ENCODE measurements around the gene SDC3.

SDC3 gene

DNA sequence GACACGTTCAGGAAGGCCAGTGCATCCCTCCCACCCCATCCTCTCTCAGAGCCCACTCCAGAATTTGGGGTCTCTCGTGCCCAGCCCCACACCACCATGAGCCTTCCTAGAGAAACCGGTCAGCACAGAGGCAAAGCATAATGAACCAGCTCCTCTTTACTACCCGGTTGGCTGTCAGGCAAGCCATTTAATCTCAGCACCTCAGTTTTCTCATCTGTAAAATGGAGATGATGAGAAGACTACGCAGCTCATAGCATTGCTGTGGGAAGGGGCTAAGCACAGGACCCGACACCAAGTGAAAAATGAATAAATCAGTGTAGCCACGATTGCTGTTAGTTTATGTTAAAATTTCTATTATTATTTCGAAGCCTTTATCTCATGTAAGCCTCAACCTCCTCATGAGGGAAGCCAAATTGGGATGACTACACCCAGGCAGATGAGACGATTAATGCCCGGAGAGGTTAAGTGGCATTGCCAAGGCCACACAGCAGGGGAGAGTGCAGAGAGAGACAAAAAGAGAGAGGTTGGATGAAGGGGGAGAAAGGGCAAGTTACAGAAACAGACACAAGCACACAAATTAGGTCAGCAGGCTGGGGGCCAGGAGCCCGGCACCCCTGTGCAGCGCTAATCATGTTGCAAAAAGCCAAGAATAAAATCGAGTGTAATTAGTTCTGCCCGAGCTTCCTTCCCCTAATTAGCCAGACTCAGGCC is 25.7 kb downstream of the SDC3 start:
- H3K27ac Mint-ChIP-seq: no peak overlapping the region
- TF ChIP-seq, protein P1, sequence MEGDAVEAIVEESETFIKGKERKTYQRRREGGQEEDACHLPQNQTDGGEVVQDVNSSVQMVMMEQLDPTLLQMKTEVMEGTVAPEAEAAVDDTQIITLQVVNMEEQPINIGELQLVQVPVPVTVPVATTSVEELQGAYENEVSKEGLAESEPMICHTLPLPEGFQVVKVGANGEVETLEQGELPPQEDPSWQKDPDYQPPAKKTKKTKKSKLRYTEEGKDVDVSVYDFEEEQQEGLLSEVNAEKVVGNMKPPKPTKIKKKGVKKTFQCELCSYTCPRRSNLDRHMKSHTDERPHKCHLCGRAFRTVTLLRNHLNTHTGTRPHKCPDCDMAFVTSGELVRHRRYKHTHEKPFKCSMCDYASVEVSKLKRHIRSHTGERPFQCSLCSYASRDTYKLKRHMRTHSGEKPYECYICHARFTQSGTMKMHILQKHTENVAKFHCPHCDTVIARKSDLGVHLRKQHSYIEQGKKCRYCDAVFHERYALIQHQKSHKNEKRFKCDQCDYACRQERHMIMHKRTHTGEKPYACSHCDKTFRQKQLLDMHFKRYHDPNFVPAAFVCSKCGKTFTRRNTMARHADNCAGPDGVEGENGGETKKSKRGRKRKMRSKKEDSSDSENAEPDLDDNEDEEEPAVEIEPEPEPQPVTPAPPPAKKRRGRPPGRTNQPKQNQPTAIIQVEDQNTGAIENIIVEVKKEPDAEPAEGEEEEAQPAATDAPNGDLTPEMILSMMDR (IDR thresholded peaks at IDR 0.05): no peak
- H3K4me1 Mint-ChIP-seq: peaks cover 40% of the 10 kb centered on the region
- DNase-seq: no peak
- no peaks in the 10 kb centered on the region for H3K9me3 Mint-ChIP-seq
- peaks cover 8% of the 10 kb centered on the region for H3K27me3 Mint-ChIP-seq (ENCODE audit: low read depth, poor library complexity)
- no peak overlapping the region for H3K4me3 Mint-ChIP-seq
- H3K36me3 Mint-ChIP-seq (ENCODE audit: low read depth): no peaks in the 10 kb centered on the region

DNA sequence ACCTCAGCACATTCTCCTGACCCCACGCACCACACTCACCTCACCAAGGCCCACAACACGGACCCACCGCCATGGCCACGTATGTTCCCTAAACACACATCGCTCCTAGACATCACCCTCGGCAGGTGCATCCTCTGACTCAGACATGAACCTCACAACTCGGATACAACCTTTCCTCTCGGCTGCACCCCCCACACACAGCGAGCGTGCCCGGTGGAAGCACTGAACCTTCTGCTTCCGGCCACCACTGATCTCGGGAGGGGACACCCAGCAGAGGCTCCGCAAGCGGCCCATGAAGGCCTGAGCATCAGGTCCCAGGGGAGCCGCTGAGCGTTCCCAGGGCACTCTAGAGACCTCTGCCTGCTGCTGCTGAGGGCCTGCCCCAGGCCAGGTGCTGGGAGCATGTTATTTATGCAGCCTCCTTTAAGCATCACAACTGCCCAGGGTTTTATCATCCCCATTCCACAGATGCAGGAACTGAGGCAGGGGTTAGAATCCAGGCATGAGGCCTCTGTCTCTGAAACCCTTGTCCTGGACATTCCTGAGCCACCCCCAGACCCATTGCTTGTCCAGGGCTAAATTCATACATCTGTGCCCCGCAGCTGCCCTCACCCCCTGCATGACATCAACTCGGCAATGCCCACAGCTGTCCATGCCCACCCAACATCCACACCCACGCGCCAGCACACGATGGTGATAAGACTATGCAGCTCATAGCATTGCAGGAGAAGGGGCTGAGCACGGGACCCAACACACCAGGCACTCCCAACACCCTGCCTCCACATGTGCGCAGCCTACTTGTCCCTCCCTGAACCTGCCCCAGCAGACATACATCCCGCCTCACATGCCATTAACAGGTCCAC is 27.0 kb downstream of the SDC3 start:
- Mint-ChIP-seq H3K4me3 (no peak overlapping the region), H3K36me3 (ENCODE audit: low read depth) (no peaks in the 10 kb centered on the region), H3K9me3 (no peaks in the 10 kb centered on the region), H3K27me3 (ENCODE audit: low read depth, poor library complexity) (peaks cover 8% of the 10 kb centered on the region), H3K27ac (no peak overlapping the region), H3K4me1 (peaks cover 41% of the 10 kb centered on the region)
- TF ChIP-seq, protein P1 (IDR thresholded peaks at IDR 0.05): no peak
- no peak for DNase-seq

DNA sequence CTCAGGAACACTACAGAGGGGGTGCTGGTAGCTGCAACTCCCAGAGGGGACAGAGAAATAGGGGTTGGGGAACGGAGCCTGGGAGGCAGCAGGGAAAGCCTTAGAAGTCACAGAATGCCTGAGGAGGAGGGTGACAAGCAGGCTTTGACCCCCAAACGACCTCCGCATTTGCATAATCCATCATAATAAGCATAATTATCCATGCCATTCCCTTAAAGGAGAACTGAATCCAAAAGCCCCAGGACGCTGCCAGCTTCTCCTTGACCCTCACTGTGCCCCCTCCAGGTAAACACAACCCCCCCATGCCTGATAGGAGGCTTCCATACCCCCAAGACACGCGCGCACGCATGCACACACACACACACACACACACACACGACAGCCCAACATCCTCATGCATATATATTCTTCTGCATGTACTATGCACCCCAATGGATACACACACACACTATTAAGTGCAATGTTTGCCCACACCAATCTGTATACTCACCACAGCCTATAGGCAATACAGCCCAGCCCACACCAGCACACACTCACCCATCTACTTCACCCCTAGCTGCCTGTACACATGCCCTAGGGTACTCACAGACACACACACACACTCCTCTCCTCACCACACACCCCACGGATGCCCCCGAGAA is 27.8 kb downstream of the SDC3 start:
- no peak overlapping the region for H3K27ac Mint-ChIP-seq
- peaks cover 34% of the 10 kb centered on the region for H3K4me1 Mint-ChIP-seq
- peaks cover 6% of the 10 kb centered on the region for H3K27me3 Mint-ChIP-seq (ENCODE audit: low read depth, poor library complexity)
- H3K4me3 Mint-ChIP-seq: no peak overlapping the region
- TF ChIP-seq, protein P1 (IDR thresholded peaks at IDR 0.05): no peak
- H3K36me3 Mint-ChIP-seq (ENCODE audit: low read depth): no peaks in the 10 kb centered on the region
- DNase-seq: no peak
- no peaks in the 10 kb centered on the region for H3K9me3 Mint-ChIP-seq

DNA sequence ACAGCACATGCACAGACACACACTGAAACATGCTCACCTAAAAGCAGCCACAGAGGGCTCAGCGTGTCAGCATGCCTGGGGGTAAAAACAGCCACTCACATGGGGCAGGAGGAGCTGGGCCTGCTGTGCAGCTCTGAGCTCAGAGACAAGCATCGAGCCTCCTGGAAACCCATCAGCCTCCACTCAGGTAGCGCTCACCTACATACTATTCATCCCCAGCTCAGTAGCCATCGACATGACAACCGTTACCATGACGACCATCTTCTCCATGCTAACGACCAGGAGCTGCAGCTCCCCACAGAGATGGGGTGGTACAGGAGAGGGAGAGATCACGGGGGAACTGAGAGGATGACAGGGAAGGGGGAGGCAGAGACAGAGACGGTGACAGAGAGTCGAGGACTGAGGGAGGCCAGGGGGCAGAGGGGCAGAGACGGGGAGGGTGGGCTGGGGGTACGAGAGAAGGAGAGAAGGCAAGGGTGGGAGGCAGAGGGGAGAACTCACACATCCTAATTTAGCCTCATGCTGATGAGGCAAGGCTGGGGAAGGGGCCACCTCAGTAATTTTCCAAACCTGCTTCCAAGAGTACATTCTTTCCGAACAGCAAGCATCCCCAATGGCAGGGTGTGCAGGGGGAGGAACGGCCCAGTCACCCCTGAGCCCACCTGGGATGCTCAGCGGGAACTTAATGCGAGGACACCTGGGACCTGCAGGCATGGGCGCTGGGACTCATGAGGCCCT is 28.4 kb downstream of the SDC3 start:
- H3K36me3 Mint-ChIP-seq (ENCODE audit: low read depth): no peaks in the 10 kb centered on the region
- H3K27me3 Mint-ChIP-seq (ENCODE audit: low read depth, poor library complexity): peaks cover 7% of the 10 kb centered on the region
- peaks cover 31% of the 10 kb centered on the region for H3K4me1 Mint-ChIP-seq
- H3K4me3 Mint-ChIP-seq: no peak overlapping the region
- TF ChIP-seq, protein P1 (IDR thresholded peaks at IDR 0.05): no peak
- no peak for DNase-seq
- no peak overlapping the region for H3K27ac Mint-ChIP-seq
- H3K9me3 Mint-ChIP-seq: no peaks in the 10 kb centered on the region

DNA sequence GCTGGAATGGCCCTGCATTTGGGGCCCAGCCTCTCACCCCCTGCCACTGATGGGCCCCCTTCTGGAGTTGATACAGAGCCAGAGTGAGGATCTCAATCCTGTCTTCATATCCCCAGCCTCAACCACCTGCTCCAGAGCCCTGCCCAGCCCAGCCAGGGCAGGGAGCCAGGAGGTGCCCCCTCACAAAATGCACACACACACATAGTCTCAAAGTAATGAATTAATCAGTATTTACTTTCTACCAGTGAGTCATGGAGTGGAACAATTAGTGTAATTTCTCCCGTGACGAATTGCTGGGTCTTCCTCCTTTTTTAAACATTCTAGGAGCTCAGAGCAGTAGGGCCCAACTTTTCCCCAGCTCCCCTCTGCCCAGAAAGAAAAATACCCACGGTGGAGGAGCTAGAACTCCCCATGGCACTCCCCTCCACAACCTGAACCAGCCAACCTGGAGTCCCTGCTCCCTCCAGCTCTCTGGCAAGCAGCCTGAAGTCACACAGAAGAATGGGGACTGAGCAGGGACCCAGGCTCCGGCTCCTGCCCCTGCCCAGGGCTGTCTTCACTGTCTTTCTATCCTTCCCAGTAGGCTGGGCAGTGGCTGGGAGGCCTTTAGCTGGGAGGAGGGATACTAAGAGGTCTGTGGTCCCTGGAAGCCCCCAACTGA is 29.3 kb downstream of the SDC3 start:
- Mint-ChIP-seq H3K27ac (no peak overlapping the region), H3K9me3 (no peaks in the 10 kb centered on the region), H3K4me1 (peaks cover 31% of the 10 kb centered on the region), H3K36me3 (ENCODE audit: low read depth) (no peaks in the 10 kb centered on the region), H3K27me3 (ENCODE audit: low read depth, poor library complexity) (peaks cover 7% of the 10 kb centered on the region), H3K4me3 (no peak overlapping the region)
- TF ChIP-seq, protein P1 (IDR thresholded peaks at IDR 0.05): no peak
- DNase-seq: no peak

All from nephron progenitor cell (in vitro differentiated cells).